HL-60 (cell line): ENCODE data around the gene MCUB.

ENCODE experiments used
- CTCF ChIP-seq: IDR thresholded peaks from one replicate; pipeline ENCODE4 v1.5.1; 2011; ENCODE audit warnings: low read length, control low read depth, inconsistent platforms; ENCODE audit not compliant: insufficient read depth
- GABPA ChIP-seq: IDR thresholded peaks from 2 replicates; pipeline ENCODE4 v1.6.1; 2012; ENCODE audit warnings: low read depth

- no peak for TF ChIP-seq CTCF
- TF ChIP-seq GABPA, result no peak
These were observed 95.3 kb downstream of the MCUB start for GRCh38 chr4:109655396-109655795.
